BLaER1 treated with 17β-estradiol and CSF1 and Interleukin-3, amounts not matched to agents 10 nM and 100 nM (cell line): ENCODE measurements around the gene STARD9.

ENCODE experiments used
- H3K27ac ChIP-seq, 11 experiments: shearing (Covaris generic); formaldehyde crosslinking; 2 replicates each; pipeline ENCODE4 v1.8.1; 2022
- H3K27me3 ChIP-seq, 11 experiments: shearing (Covaris generic); formaldehyde crosslinking; 2 replicates each; pipeline ENCODE4 v1.8.1; 2022
- H3K36me3 ChIP-seq, 11 experiments: shearing (Covaris generic); formaldehyde crosslinking; 2 replicates each; pipeline ENCODE4 v1.8.1; 2022
- H3K4me1 ChIP-seq, 10 experiments: shearing (Covaris generic); formaldehyde crosslinking; 2 replicates each; pipeline ENCODE4 v1.8.1; 2022
- H3K4me2 ChIP-seq, 11 experiments: shearing (Covaris generic); formaldehyde crosslinking; 2 replicates each; pipeline ENCODE4 v1.8.1; 2022
- H3K4me3 ChIP-seq, 10 experiments: shearing (Covaris generic); formaldehyde crosslinking; 2 replicates each; pipeline ENCODE4 v1.8.1; 2022
- H3K9ac ChIP-seq, 11 experiments: shearing (Covaris generic); formaldehyde crosslinking; 2 replicates each; pipeline ENCODE4 v1.8.1; 2022
- H3K9me3 ChIP-seq, 11 experiments: shearing (Covaris generic); formaldehyde crosslinking; replicated peaks in 1 of 11; 2 replicates each; pipeline ENCODE4 v1.8.1; 2022
- H4K20me1 ChIP-seq, 11 experiments: shearing (Covaris generic); formaldehyde crosslinking; 2 replicates each; pipeline ENCODE4 v1.8.1; 2022
- Cebpa-rat ChIP-seq, 11 experiments: shearing (Covaris generic); IDR thresholded peaks; 2 replicates each; pipeline ENCODE4 v1.8.1; 2022

Gene STARD9

GRCh38 chr15:42611532-42611931 is 36.1 kb downstream of the STARD9 start:
- Histone ChIP-seq H3K27me3 (no peaks in the 10 kb centered on the region), H3K27ac (no peak overlapping the region), H3K9ac (no peak overlapping the region), H3K4me3 (no peak overlapping the region), H3K36me3 (no peaks in the 10 kb centered on the region; a peak in 2 of 22 replicates), H3K4me1 (peaks cover 30 to 41% (median 40%) of the 10 kb centered on the region in 10 experiments), H3K9me3 (no peaks in the 10 kb centered on the region), H4K20me1 (no peaks in the 10 kb centered on the region), H3K4me2 (no peak overlapping the region)
- no peak for TF ChIP-seq Cebpa-rat (IDR thresholded peaks at IDR 0.05)

GRCh38 chr15:42612367-42612912 is 37.0 kb downstream of the STARD9 start:
- H3K9ac ChIP-seq: no peak overlapping the region
- peaks cover 22 to 32% (median 31%) of the 10 kb centered on the region in 10 experiments for H3K4me1 ChIP-seq
- H3K36me3 ChIP-seq: peaks cover 0 to 3% (median under 1%) of the 10 kb centered on the region in 11 experiments; a peak in 2 of 22 replicates
- H3K9me3 ChIP-seq: no peaks in the 10 kb centered on the region
- H3K4me2 ChIP-seq: no peak overlapping the region
- no peak overlapping the region for H3K4me3 ChIP-seq
- no peak overlapping the region for H3K27ac ChIP-seq
- TF ChIP-seq Cebpa-rat (IDR thresholded peaks at IDR 0.05): no peak
- H3K27me3 ChIP-seq: no peaks in the 10 kb centered on the region
- H4K20me1 ChIP-seq: no peaks in the 10 kb centered on the region

GRCh38 chr15:42616107-42616506 is 40.7 kb downstream of the STARD9 start:
- H3K4me1 ChIP-seq: peaks cover 12 to 16% (median 14%) of the 10 kb centered on the region in 10 experiments
- H3K27ac ChIP-seq: no peak overlapping the region
- no peak overlapping the region for H3K4me3 ChIP-seq
- peaks cover 4 to 15% (median 10%) of the 10 kb centered on the region in 11 experiments; a peak in 14 of 22 replicates for H3K36me3 ChIP-seq
- no peak overlapping the region for H3K9ac ChIP-seq
- no peak for TF ChIP-seq Cebpa-rat (IDR thresholded peaks at IDR 0.05)
- no peak overlapping the region for H3K4me2 ChIP-seq
- H3K27me3 ChIP-seq: no peaks in the 10 kb centered on the region
- H3K9me3 ChIP-seq: no peaks in the 10 kb centered on the region
- no peaks in the 10 kb centered on the region for H4K20me1 ChIP-seq

GRCh38 chr15:42619656-42620371 is 44.4 kb downstream of the STARD9 start:
- H3K27me3 ChIP-seq: no peaks in the 10 kb centered on the region
- TF ChIP-seq Cebpa-rat (IDR thresholded peaks at IDR 0.05): no peak

GRCh38 chr15:42621386-42621785 is 46.0 kb downstream of the STARD9 start:
- no peak overlapping the region for H3K4me3 ChIP-seq
- TF ChIP-seq Cebpa-rat (IDR thresholded peaks at IDR 0.05): no peak
- H3K27ac ChIP-seq: no peak overlapping the region
- H3K36me3 ChIP-seq: peaks cover 4 to 20% (median 10%) of the 10 kb centered on the region in 11 experiments; a peak in 14 of 22 replicates
- H4K20me1 ChIP-seq: no peaks in the 10 kb centered on the region
- H3K9ac ChIP-seq: no peak overlapping the region
- peaks cover 12 to 16% (median 14%) of the 10 kb centered on the region in 10 experiments for H3K4me1 ChIP-seq
- H3K4me2 ChIP-seq: no peak overlapping the region
- no peaks in the 10 kb centered on the region for H3K27me3 ChIP-seq
- peaks cover 0 to under 1% (median 0%) of the 10 kb centered on the region in 11 experiments; a peak in 1 of 22 replicates for H3K9me3 ChIP-seq

More at GRCh38 chr15:42619656-42620371, 44.4 kb downstream of the STARD9 start:
- Histone ChIP-seq H3K9me3 (no peaks in the 10 kb centered on the region), H4K20me1 (no peaks in the 10 kb centered on the region), H3K36me3 (peaks cover 4 to 20% (median 10%) of the 10 kb centered on the region in 11 experiments; a peak in 14 of 22 replicates), H3K9ac (no peak overlapping the region), H3K4me1 (peaks cover 12 to 16% (median 14%) of the 10 kb centered on the region in 10 experiments), H3K4me3 (no peak overlapping the region), H3K27ac (0 out of 22 replicates have a peak overlapping the region, but pooled peaks of 1 of the 11 experiments have one; percentile 9), H3K4me2 (peak overlapping the region; percentile 0 to 77 (median 60); a peak in 21 of 22 replicates)

GRCh38 chr15:42621996-42622925 is 46.9 kb downstream of the STARD9 start:
- H3K9ac ChIP-seq: no peak overlapping the region
- H3K27me3 ChIP-seq: no peaks in the 10 kb centered on the region
- H3K27ac ChIP-seq: no peak overlapping the region
- no peak overlapping the region for H3K4me2 ChIP-seq
- peaks cover 12 to 16% (median 14%) of the 10 kb centered on the region in 10 experiments for H3K4me1 ChIP-seq
- H4K20me1 ChIP-seq: no peaks in the 10 kb centered on the region
- no peak for TF ChIP-seq Cebpa-rat (IDR thresholded peaks at IDR 0.05)
- H3K36me3 ChIP-seq: peaks cover 4 to 24% (median 11%) of the 10 kb centered on the region in 11 experiments; a peak in 14 of 22 replicates
- no peak overlapping the region for H3K4me3 ChIP-seq
- peaks cover 0 to 8% (median 0%) of the 10 kb centered on the region in 11 experiments; a peak in 5 of 22 replicates for H3K9me3 ChIP-seq

GRCh38 chr15:42623951-42624350 is 48.5 kb downstream of the STARD9 start:
- no peaks in the 10 kb centered on the region for H4K20me1 ChIP-seq
- H3K36me3 ChIP-seq: peaks cover 0 to 20% (median 8%) of the 10 kb centered on the region in 11 experiments; a peak in 13 of 22 replicates
- no peak overlapping the region for H3K9ac ChIP-seq
- peaks cover 2 to 23% (median 9%) of the 10 kb centered on the region in 11 experiments; a peak in 16 of 22 replicates for H3K9me3 ChIP-seq
- no peak overlapping the region for H3K4me3 ChIP-seq
- H3K27ac ChIP-seq: no peak overlapping the region
- TF ChIP-seq Cebpa-rat (IDR thresholded peaks at IDR 0.05): no peak
- H3K4me1 ChIP-seq: peaks cover 12 to 16% (median 14%) of the 10 kb centered on the region in 10 experiments
- H3K4me2 ChIP-seq: no peak overlapping the region
- no peaks in the 10 kb centered on the region for H3K27me3 ChIP-seq

- H4K20me1 ChIP-seq: no peaks in the 10 kb centered on the region
- H3K4me2 ChIP-seq: no peak overlapping the region
- no peak overlapping the region for H3K4me3 ChIP-seq
- H3K4me1 ChIP-seq: peaks cover 0 to 7% (median 0%) of the 10 kb centered on the region in 10 experiments; a peak in 2 of 20 replicates
- H3K27me3 ChIP-seq: no peaks in the 10 kb centered on the region
- H3K9me3 ChIP-seq: peaks cover 6 to 36% (median 16%) of the 10 kb centered on the region in 11 experiments; a peak in 17 of 22 replicates
- TF ChIP-seq Cebpa-rat (IDR thresholded peaks at IDR 0.05): no peak
- H3K9ac ChIP-seq: no peak overlapping the region
- H3K27ac ChIP-seq: no peak overlapping the region
- H3K36me3 ChIP-seq: peaks cover 0 to 36% (median 22%) of the 10 kb centered on the region in 11 experiments; a peak in 16 of 22 replicates
Observed at GRCh38 chr15:42627485-42627884, 52.1 kb downstream of the STARD9 start.
